Tibial nerve (tissue), 4 donors: ENCODE results near the gene ALPI. TPM values are rescaled to one million over a fixed set of nuclear protein-coding genes. Genes with fewer than 3 reads are reported as not detected.
"Not testable (repeated sequence)": the region's sequence is repeated elsewhere in the genome, so short reads cannot be mapped to it uniquely, and the experiment has no call there.

Source experiments
- DNase-seq, 2 donors: peaks; one replicate each; pipeline ENCODE4 v3.0.0-alpha.2; 2019; ENCODE audit warnings: low spot score in 2 of 2
- H3K27ac ChIP-seq, 4 donors: fragments of 200-600 bp; sonication (generic) in 3 of 4; one replicate each; pipeline ENCODE4 v1.5.1; 2017 to 2019; ENCODE audit warnings: mild to moderate bottlenecking in 1 of 4
- H3K27me3 ChIP-seq, 2 donors: fragments of 200-600 bp; sonication (generic) in 1 of 2; one replicate each; pipeline versions ENCODE4 v1.5.1 to v1.6.0; 2017 to 2019
- H3K36me3 ChIP-seq, 3 donors: fragments of 200-600 bp; sonication (generic); one replicate each; pipeline ENCODE4 v1.5.1; 2018 to 2019
- H3K4me1 ChIP-seq, 4 donors: fragments of 200-600 bp; sonication (generic) in 3 of 4; one replicate each; pipeline ENCODE4 v1.5.1; 2017 to 2019
- H3K4me3 ChIP-seq, 4 donors: fragments of 200-600 bp; sonication (generic) in 3 of 4; one replicate each; pipeline ENCODE4 v1.5.1; 2017 to 2019; ENCODE audit warnings: mild to moderate bottlenecking in 1 of 4, moderate library complexity in 1 of 4
- H3K9me3 ChIP-seq, 4 donors: fragments of 200-600 bp; sonication (generic) in 3 of 4; one replicate each; pipeline ENCODE4 v1.5.1; 2017 to 2019
- CTCF ChIP-seq, 5 experiments: fragments of 200-600 bp in 3 of 5; fragments of 450-650 bp in 2 of 5; sonication (generic) in 3 of 5; IDR thresholded peaks; one replicate each; pipeline ENCODE4 v1.5.1; 2016 to 2019; ENCODE audit warnings: antibody characterized with exemption in 5 of 5, mild to moderate bottlenecking in 3 of 5, moderate library complexity in 2 of 5
- EP300 ChIP-seq, 2 donors: sonication (generic); formaldehyde crosslinking; IDR thresholded peaks; one replicate each; pipeline ENCODE4 v1.6.1; 2017; ENCODE audit warnings: antibody characterized with exemption in 2 of 2, mild to moderate bottlenecking in 1 of 2
- POLR2A ChIP-seq, 2 donors: fragments of 450-650 bp; IDR thresholded peaks; one replicate each; pipeline ENCODE4 v1.6.1; 2017; ENCODE audit warnings: antibody characterized with exemption in 2 of 2, mild to moderate bottlenecking in 2 of 2, moderate library complexity in 2 of 2
- WGBS, 2 donors: methylation state at CpG; one replicate each; pipeline ENCODE4 v1.1.5; 2018; 5-methylcytosine and 5-hydroxymethylcytosine counted together
- total RNA-seq, 4 donors: library from RNA; depleted of rRNA; stranded (reverse); fragments of >200 nt; gene quantifications; one replicate each; pipeline ENCODE4 v1.1.0, GENCODE V29; 2016

The ALPI gene
- total RNA-seq, 4 donors from 2014 or later: not detected

GRCh38 chr2:232448304-232448690 lies 7.7 kb upstream of the ALPI start:
- H3K27ac ChIP-seq: peak overlapping the region in 3 of 4 donors; percentile 60 to 89 (median 73)
- peaks cover 0 to 13% (median 0%) of the 10 kb centered on the region in 4 donors for H3K4me1 ChIP-seq
- no peaks in the 10 kb centered on the region for H3K36me3 ChIP-seq
- no peak for TF ChIP-seq EP300 (IDR thresholded peaks at IDR 0.05)
- no peak for TF ChIP-seq POLR2A (IDR thresholded peaks at IDR 0.05)
- TF ChIP-seq CTCF (IDR thresholded peaks at IDR 0.05): no peak
- DNase-seq: no peak
- H3K9me3 ChIP-seq: no peaks in the 10 kb centered on the region
- WGBS, 2 donors: 58 to 61% methylated on average over 7 to 10 of the region's 10 CpGs
- no peak overlapping the region for H3K4me3 ChIP-seq
- H3K27me3 ChIP-seq: no peaks in the 10 kb centered on the region

- Histone ChIP-seq H3K27me3 (no peaks in the 10 kb centered on the region), H3K36me3 (no peaks in the 10 kb centered on the region), H3K9me3 (no peaks in the 10 kb centered on the region), H3K4me1 (peaks cover 0 to 13% (median 0%) of the 10 kb centered on the region in 4 donors), H3K27ac (no peak overlapping the region), H3K4me3 (no peak overlapping the region)
- DNase-seq: no peak
- 69 to 84% methylated on average over 12 of the region's 12 CpGs for WGBS, 2 donors
- no peak for TF ChIP-seq EP300 (IDR thresholded peaks at IDR 0.05)
- no peak for TF ChIP-seq POLR2A (IDR thresholded peaks at IDR 0.05)
- TF ChIP-seq CTCF (IDR thresholded peaks at IDR 0.05): no peak
These were observed 6.0 kb upstream of the ALPI start for GRCh38 chr2:232449964-232450363.

GRCh38 chr2:232451645-232452044 lies 4.3 kb upstream of the ALPI start:
- not testable (repeated sequence) for H3K27ac ChIP-seq, H3K36me3 ChIP-seq, H3K4me3 ChIP-seq, DNase-seq, H3K27me3 ChIP-seq, H3K9me3 ChIP-seq
- 80 to 92% methylated on average over 2 to 3 of the region's 3 CpGs for WGBS, 2 donors
- peaks cover 0 to 13% (median 0%) of the 10 kb centered on the region in 4 donors for H3K4me1 ChIP-seq

- Histone ChIP-seq H3K27ac (no peak overlapping the region), H3K9me3 (no peaks in the 10 kb centered on the region), H3K27me3 (peaks cover 0 to 3% of the 10 kb centered on the region in 2 donors), H3K4me3 (no peak overlapping the region), H3K4me1 (no peaks in the 10 kb centered on the region), H3K36me3 (no peaks in the 10 kb centered on the region)
- 80 to 81% methylated on average over 9 of the region's 9 CpGs for WGBS, 2 donors
- TF ChIP-seq POLR2A (IDR thresholded peaks at IDR 0.05): no peak
- no peak for TF ChIP-seq CTCF (IDR thresholded peaks at IDR 0.05)
- no peak for TF ChIP-seq EP300 (IDR thresholded peaks at IDR 0.05)
- DNase-seq: no peak
These were observed 1.3 kb upstream of the ALPI start for GRCh38 chr2:232454630-232455029.

GRCh38 chr2:232456296-232457120 lies 555 bp downstream of the ALPI start:
- no peak overlapping the region for H3K4me3 ChIP-seq
- no peaks in the 10 kb centered on the region for H3K9me3 ChIP-seq
- H3K4me1 ChIP-seq: no peaks in the 10 kb centered on the region
- H3K27ac ChIP-seq: no peak overlapping the region
- TF ChIP-seq CTCF (IDR thresholded peaks at IDR 0.05): no peak
- no peak for TF ChIP-seq POLR2A (IDR thresholded peaks at IDR 0.05)
- no peak for TF ChIP-seq EP300 (IDR thresholded peaks at IDR 0.05)
- H3K27me3 ChIP-seq: peaks cover 0 to 3% of the 10 kb centered on the region in 2 donors
- 89 to 93% methylated on average over 17 to 20 of the region's 27 CpGs for WGBS, 2 donors
- H3K36me3 ChIP-seq: no peaks in the 10 kb centered on the region
- no peak for DNase-seq
